Urinary bladder (tissue), 4 donors: ENCODE data around the gene OSBPL2. TPM values are rescaled to one million over a fixed set of nuclear protein-coding genes. Genes with fewer than 3 reads are reported as not detected.

ENCODE experiments used
- DNase-seq: peaks from one replicate; pipeline ENCODE4 v3.0.0-alpha.2; 2015; ENCODE audit errors: extremely low spot score
- H3K27ac ChIP-seq: one replicate; pipeline ENCODE4 v1.5.1; 2013; ENCODE audit warnings: low read depth, mild to moderate bottlenecking, moderate library complexity
- H3K36me3 ChIP-seq: one replicate; pipeline ENCODE4 v1.6.1; 2013; ENCODE audit warnings: mild to moderate bottlenecking, moderate library complexity; ENCODE audit not compliant: insufficient read depth
- H3K4me1 ChIP-seq: one replicate; pipeline ENCODE4 v1.6.1; 2013; ENCODE audit warnings: mild to moderate bottlenecking, moderate library complexity; ENCODE audit not compliant: insufficient read depth
- H3K4me3 ChIP-seq: one replicate; pipeline ENCODE4 v1.5.1; 2013; ENCODE audit warnings: low read depth, low read length
- WGBS: extraction: QIAGEN DNeasy Blood & Tissue Kit; methylation state at CpG from one replicate; pipeline ENCODE4 v1.1.7; 2013; 5-methylcytosine and 5-hydroxymethylcytosine counted together
- polyA plus RNA-seq: library from polyadenylated mRNA; stranded (reverse); fragments of 200-250 nt; gene quantifications from one replicate; pipeline ENCODE4 v1.2.3, GENCODE V29; 2013
- total RNA-seq: library from RNA; depleted of rRNA; stranded (reverse); fragments of >200 nt; gene quantifications from one replicate; pipeline ENCODE4 v1.2.3, GENCODE V29; 2014
- donor health status: healthy with polysubstance abuse.
- donor health status: healthy.

The OSBPL2 gene
- total and polyA plus RNA-seq, 2 donors: 24.7 to 40.1 TPM

DNA sequence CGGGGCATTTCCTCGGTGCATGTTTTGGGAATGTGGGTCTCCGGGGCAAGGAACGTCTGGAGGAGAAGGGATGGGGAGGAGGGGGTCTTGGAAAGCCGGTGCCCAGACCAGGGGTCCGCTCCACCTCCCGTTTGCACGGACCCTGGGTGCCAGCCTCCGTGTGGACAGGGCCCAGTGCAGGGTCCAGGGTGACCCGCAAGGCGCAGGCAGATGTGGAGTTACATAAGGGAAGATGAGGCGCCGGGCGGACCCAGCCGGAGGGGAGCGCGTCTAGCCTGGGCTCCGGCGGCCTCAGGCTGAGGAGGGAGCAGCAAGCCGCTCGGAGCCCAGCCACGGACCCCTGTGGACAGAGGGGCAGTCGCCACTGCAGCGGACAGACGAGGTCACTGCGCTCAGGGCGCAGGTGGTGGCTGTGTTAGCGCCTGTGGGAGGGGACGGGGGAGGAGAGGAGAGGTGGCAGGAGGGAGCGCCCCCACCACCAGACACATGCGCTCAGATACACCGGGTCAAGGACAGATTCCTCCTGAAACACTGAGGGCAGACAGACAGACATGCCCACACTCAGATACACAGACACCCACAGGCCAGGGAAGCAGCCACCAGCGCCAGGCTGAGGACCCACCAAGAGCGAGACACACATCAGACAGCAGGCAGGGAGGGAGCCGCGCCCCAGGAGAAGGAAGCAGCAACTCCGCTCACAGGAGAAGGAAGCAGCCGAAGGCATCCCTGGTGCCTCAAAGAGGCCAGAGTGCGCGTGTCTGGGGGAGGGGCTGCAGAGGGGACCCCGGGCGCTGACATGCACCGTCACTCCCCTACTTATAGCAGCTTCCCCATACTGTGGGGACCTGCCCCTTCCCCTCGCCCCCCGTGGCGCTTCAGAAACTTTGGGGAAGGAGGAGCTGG is 17.4 kb upstream of the OSBPL2 start:
- H3K36me3 ChIP-seq: no peaks in the 10 kb centered on the region
- DNase-seq: no peak
- 1% methylated on average over 46 of the region's 46 CpGs for WGBS
- H3K4me1 ChIP-seq: no peaks in the 10 kb centered on the region
- H3K4me3 ChIP-seq: no peak overlapping the region
- H3K27ac ChIP-seq: no peak overlapping the region

DNA sequence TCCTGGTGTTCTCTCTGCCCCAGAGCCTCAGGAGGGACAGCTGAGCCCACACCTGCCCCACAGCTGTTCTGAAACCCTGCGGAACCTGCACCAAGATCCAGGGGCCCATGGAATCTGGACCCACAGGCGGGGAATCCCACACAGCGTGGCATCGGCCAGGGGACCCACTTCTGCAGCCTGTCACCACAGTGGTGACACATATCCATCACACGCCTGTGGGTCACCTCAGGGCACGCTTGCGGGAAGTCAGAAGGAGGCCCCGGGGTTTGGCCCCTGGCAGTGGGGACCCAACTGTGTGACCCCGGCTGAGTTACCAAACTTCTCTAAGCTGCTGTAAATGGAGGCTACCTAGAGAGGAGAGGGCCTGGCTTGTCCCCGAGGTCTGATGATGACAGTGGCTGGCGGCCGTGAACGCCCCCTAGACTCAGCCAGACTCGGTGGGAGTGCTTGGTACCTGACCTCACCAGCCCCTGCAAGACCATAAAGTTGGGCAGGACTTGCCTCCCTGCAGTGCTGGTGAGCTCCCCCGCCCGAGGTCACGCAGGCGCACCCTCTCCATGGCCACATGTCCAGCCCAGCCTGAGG is 16.0 kb upstream of the OSBPL2 start:
- Histone ChIP-seq H3K27ac (no peak overlapping the region), H3K4me3 (no peak overlapping the region), H3K4me1 (no peaks in the 10 kb centered on the region), H3K36me3 (no peaks in the 10 kb centered on the region)
- no peak for DNase-seq
- whole genome bisulfite sequencing: 83% methylated on average over 18 of the region's 18 CpGs

- Histone ChIP-seq H3K36me3 (no peaks in the 10 kb centered on the region), H3K27ac (no peak overlapping the region), H3K4me3 (no peak overlapping the region), H3K4me1 (no peaks in the 10 kb centered on the region)
- WGBS: 67% methylated on average over 13 of the region's 13 CpGs
- DNase-seq: no peak
These were observed 15.3 kb upstream of the OSBPL2 start for GRCh38 chr20:62222972-62223371.

DNA sequence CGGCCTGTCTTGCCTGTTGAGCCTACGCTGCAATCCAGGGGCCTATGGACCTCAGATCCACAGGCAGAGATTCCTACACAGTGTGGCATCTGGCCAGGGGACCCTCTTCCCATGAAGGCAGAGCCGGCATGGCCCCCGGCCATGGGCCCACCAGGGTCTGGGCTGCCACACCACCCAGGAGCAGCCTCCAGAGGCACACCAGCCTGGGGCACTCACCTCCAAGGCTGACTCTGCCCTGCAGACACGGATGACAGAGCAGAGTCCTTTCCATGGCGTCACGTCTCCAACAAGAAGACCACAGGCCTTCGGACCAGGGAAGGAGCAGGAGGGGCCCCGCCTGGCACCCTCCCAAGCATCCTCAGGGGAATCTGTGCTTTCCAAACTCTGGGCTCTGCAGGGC is 14.8 kb upstream of the OSBPL2 start:
- no peak for DNase-seq
- WGBS: 78% methylated on average over 9 of the region's 9 CpGs
- Histone ChIP-seq H3K4me3 (no peak overlapping the region), H3K36me3 (no peaks in the 10 kb centered on the region), H3K27ac (no peak overlapping the region), H3K4me1 (no peaks in the 10 kb centered on the region)

GRCh38 chr20:62224113-62224855 is 14.0 kb upstream of the OSBPL2 start:
- no peaks in the 10 kb centered on the region for H3K36me3 ChIP-seq
- 62% methylated on average over 21 of the region's 21 CpGs for WGBS
- no peak for DNase-seq
- no peak overlapping the region for H3K27ac ChIP-seq
- no peaks in the 10 kb centered on the region for H3K4me1 ChIP-seq
- no peak overlapping the region for H3K4me3 ChIP-seq

- WGBS: 89% methylated on average over 13 of the region's 13 CpGs
These were observed 13.3 kb upstream of the OSBPL2 start for GRCh38 chr20:62225026-62225425.

GRCh38 chr20:62225820-62226635 is 12.3 kb upstream of the OSBPL2 start:
- Histone ChIP-seq H3K27ac (no peak overlapping the region), H3K4me1 (no peaks in the 10 kb centered on the region), H3K4me3 (no peak overlapping the region), H3K36me3 (no peaks in the 10 kb centered on the region)
- 77% methylated on average over 17 of the region's 17 CpGs for WGBS
- no peak for DNase-seq

More at GRCh38 chr20:62225026-62225425, 13.3 kb upstream of the OSBPL2 start:
- no peak for DNase-seq
- no peaks in the 10 kb centered on the region for H3K36me3 ChIP-seq
- no peak overlapping the region for H3K4me3 ChIP-seq
- H3K27ac ChIP-seq: no peak overlapping the region
- H3K4me1 ChIP-seq: no peaks in the 10 kb centered on the region

DNA sequence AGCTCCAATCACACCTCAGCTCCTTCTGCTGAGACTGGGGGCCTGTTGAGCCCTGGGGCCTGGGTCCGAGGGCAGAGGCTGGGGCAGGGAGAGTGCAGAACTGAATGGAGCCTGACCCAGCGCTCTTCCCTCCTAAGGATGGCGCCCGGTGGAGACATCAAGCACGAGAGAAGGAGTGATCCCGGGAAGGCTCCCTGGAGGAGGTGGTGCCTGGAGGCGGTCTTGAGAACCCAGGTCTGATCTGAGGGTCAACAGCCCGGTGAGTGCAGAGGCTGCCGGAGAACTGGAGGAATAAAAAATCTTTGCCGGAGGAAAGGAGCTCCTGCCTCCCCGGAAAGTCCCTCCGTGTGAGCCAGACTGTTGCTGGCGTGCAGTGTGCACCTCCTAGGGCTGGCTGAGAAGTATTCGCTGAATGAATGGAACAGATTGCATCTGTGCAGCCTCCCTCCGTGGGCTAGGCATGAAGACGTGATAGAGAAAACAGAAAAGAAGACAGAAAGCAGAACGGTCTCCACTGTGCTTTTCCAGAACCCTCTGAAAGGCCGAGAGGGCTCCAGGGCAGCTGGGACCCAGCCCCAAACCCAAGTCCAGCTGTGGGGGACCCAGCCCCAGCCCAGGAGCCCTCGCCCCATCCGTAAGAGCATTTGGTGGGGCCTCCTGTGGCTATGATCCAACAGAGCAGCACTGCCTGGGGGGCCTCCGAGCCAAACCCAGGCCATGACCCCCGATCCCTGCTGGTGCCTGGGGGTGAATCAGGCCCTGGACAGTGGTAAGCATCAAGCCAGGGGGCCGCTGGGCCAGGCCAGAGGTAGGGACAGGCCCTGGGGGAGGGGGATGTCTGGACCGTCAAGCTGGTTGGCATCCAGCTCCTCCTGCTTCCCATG is 11.4 kb upstream of the OSBPL2 start:
- no peak for DNase-seq
- WGBS: 62% methylated on average over 24 of the region's 24 CpGs
- H3K4me1 ChIP-seq: no peaks in the 10 kb centered on the region
- no peak overlapping the region for H3K4me3 ChIP-seq
- no peaks in the 10 kb centered on the region for H3K36me3 ChIP-seq
- H3K27ac ChIP-seq: no peak overlapping the region

DNA sequence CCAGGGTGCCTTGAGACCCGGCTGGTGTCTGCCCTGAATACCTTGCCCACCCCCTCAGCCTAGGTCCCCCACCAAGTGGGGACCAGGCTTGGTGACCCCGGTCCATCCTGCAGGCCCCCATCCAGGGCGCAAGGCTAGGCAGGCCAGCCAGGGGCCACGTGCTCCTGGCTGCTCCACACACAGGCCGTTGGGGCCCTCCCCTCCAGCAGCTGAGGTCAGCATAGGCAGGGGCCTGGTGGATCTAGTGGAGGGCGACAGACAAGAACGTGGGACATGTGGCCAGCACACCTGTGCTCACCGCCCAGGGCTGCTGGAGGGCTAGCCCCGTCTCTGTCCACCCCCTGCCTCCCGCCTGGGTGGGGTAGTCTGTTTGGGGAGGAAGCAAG is 10.7 kb upstream of the OSBPL2 start:
- no peak overlapping the region for H3K4me3 ChIP-seq
- no peaks in the 10 kb centered on the region for H3K36me3 ChIP-seq
- no peak for DNase-seq
- H3K27ac ChIP-seq: no peak overlapping the region
- no peaks in the 10 kb centered on the region for H3K4me1 ChIP-seq
- WGBS: 54% methylated on average over 10 of the region's 10 CpGs

- 41% methylated on average over 37 of the region's 37 CpGs for WGBS
- DNase-seq: no peak
- H3K4me3 ChIP-seq: no peak overlapping the region
- no peak overlapping the region for H3K27ac ChIP-seq
- no peaks in the 10 kb centered on the region for H3K36me3 ChIP-seq
- H3K4me1 ChIP-seq: no peaks in the 10 kb centered on the region
These were observed 10.1 kb upstream of the OSBPL2 start for GRCh38 chr20:62227977-62228958.

DNA sequence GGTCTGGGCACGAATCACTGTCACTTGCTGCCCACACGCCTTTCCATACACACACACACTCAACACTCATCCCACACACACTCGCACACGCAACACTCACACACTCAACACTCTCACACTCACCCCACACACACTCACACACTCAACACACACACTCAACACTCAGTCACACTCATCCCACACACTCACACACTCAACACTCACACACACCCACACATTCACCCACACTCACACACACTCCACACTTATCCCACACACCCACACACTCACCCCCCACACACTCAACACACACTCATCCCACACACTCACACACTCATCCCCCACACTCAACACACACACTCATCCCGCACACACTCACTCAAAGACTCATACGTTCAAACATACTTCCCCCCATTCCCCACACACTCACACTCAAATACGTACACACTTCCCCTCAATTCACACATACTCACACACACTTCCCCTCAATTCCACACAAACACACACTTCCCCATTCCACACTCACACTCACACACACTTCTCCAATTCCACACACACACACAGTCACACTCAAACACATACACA is 9.3 kb upstream of the OSBPL2 start:
- Histone ChIP-seq H3K27ac (no peak overlapping the region), H3K36me3 (no peaks in the 10 kb centered on the region), H3K4me3 (no peak overlapping the region), H3K4me1 (no peaks in the 10 kb centered on the region)
- DNase-seq: no peak
- WGBS: 78% methylated on average over 7 of the region's 7 CpGs
